ENCODE data around the gene NAPA.

DNA sequence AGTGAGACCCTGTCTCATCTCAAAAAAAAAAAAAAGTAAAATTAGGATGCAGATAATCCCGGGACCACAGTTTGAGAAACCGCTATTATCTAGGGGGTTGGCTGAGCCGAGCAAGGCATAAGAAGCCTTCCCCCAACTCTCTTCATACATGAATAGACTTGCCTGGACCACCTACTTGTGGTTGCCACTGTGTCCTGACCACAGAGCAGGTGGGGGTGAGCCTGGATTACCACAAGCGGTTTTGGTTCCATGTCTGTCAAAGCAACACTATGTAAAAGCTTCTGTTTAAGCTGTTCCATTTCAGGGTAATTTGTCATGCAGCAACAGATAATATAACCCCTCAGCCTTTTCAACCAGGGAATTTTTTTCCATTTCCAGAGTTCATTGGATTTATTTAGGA lies 3.3 kb upstream of the NAPA start:
- TF ChIP-seq, protein P1, sequence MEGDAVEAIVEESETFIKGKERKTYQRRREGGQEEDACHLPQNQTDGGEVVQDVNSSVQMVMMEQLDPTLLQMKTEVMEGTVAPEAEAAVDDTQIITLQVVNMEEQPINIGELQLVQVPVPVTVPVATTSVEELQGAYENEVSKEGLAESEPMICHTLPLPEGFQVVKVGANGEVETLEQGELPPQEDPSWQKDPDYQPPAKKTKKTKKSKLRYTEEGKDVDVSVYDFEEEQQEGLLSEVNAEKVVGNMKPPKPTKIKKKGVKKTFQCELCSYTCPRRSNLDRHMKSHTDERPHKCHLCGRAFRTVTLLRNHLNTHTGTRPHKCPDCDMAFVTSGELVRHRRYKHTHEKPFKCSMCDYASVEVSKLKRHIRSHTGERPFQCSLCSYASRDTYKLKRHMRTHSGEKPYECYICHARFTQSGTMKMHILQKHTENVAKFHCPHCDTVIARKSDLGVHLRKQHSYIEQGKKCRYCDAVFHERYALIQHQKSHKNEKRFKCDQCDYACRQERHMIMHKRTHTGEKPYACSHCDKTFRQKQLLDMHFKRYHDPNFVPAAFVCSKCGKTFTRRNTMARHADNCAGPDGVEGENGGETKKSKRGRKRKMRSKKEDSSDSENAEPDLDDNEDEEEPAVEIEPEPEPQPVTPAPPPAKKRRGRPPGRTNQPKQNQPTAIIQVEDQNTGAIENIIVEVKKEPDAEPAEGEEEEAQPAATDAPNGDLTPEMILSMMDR (IDR thresholded peaks at IDR 0.05): no peak
- TF ChIP-seq POLR2A (IDR thresholded peaks at IDR 0.05): no peak

Measured in uterus (tissue), 2 donors.